ENCODE results near the gene CDC27.

DNA sequence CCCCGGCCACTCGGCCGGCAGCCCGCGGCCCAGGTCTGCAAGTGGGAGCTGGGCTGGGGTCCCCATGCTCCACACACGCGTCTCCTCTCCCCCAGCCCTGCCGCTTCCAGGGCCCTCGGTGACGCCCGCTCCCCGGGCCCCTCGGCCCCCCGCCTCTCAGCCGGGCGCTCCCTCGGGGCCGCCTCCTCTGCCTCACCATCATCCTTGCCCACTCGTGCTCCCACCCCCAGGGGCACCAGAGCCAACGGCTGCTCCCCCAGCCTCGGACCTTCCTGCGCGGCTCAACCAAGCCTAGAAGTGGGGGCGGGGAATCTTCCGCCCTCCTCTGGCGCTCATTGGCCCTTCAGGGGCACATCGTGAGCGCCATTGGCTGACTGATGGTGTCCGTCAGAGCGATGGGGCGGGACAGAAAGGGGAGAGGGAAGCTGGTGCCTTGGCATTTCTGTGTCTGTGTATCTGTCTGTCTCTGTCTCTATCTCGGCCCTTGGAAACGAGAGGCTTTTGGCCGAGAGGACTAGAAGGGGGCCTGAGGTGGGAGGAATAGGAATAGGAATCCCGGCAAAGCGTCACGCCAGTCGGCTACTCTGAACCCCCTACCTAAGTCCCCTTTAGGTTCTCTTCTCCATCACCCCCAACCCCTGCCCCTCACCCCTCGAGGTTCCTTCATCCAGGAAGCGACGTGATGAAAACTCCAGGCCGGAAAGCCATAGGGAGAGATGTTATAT is 88.9 kb downstream of the CDC27 start:
- peak; percentile 48 for TF ChIP-seq POLR2A (IDR thresholded peaks at IDR 0.05)
- TF ChIP-seq, protein P1, sequence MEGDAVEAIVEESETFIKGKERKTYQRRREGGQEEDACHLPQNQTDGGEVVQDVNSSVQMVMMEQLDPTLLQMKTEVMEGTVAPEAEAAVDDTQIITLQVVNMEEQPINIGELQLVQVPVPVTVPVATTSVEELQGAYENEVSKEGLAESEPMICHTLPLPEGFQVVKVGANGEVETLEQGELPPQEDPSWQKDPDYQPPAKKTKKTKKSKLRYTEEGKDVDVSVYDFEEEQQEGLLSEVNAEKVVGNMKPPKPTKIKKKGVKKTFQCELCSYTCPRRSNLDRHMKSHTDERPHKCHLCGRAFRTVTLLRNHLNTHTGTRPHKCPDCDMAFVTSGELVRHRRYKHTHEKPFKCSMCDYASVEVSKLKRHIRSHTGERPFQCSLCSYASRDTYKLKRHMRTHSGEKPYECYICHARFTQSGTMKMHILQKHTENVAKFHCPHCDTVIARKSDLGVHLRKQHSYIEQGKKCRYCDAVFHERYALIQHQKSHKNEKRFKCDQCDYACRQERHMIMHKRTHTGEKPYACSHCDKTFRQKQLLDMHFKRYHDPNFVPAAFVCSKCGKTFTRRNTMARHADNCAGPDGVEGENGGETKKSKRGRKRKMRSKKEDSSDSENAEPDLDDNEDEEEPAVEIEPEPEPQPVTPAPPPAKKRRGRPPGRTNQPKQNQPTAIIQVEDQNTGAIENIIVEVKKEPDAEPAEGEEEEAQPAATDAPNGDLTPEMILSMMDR (IDR thresholded peaks at IDR 0.05): peak in 1 of 5 experiments; percentile 34
- TF ChIP-seq EP300 (IDR thresholded peaks at IDR 0.05; ENCODE audit: low read depth): no peak

All from transverse colon (tissue), 3 donors.